Gastroesophageal sphincter (tissue), 2 donors: Measurements from ENCODE around the gene PAFAH1B1.

Experiments
- POLR2A ChIP-seq, 2 donors: fragments of 450-650 bp; IDR thresholded peaks; one replicate each; pipeline ENCODE4 v1.6.1; 2017; ENCODE audit warnings: antibody characterized with exemption in 2 of 2, mild to moderate bottlenecking in 2 of 2, moderate library complexity in 1 of 2
- POLR2AphosphoS5 ChIP-seq: sonication (generic); formaldehyde crosslinking; IDR thresholded peaks from one replicate; pipeline ENCODE4 v1.6.1; 2017; ENCODE audit warnings: antibody characterized with exemption

GRCh38 chr17:2730764-2731353 is 137.4 kb downstream of the PAFAH1B1 start:
- TF ChIP-seq POLR2A (IDR thresholded peaks at IDR 0.05) (no peak), POLR2AphosphoS5 (no peak)
